DOHH2 (cell line): ENCODE results near the gene ZP3.
"Not testable (repeated sequence)": the region's sequence is repeated elsewhere in the genome, so short reads cannot be mapped to it uniquely, and the experiment has no call there.

Source experiments
- H3F3A ChIP-seq: fragments of 200-600 bp; sonication (generic), shearing (Covaris generic); 2 replicates; pipeline ENCODE4 v1.6.0; 2016; ENCODE audit warnings: antibody characterized with exemption, mild to moderate bottlenecking; ENCODE audit not compliant: control insufficient read depth, insufficient read depth
- H3K27ac ChIP-seq: fragments of 200-600 bp; sonication (generic); 2 replicates; pipeline ENCODE4 v1.5.1; 2014; ENCODE audit warnings: low read depth, mild to moderate bottlenecking, low read length, moderate library complexity
- H3K27me3 ChIP-seq: fragments of 200-600 bp; sonication (generic); 2 replicates; pipeline ENCODE4 v1.6.1; 2014; ENCODE audit warnings: mild to moderate bottlenecking, low read length, mixed read lengths; ENCODE audit not compliant: control insufficient read depth
- H3K36me3 ChIP-seq: fragments of 200-600 bp; sonication (generic); 2 replicates; pipeline ENCODE4 v1.6.1; 2014; ENCODE audit warnings: mild to moderate bottlenecking, low read length, moderate library complexity, mixed read lengths; ENCODE audit not compliant: control insufficient read depth
- H3K4me1 ChIP-seq: fragments of 200-600 bp; sonication (generic); 2 replicates; pipeline ENCODE4 v1.6.1; 2014; ENCODE audit warnings: mild to moderate bottlenecking, low read length, mixed read lengths; ENCODE audit not compliant: control insufficient read depth
- H3K4me2 ChIP-seq: fragments of 200-600 bp; sonication (generic); 2 replicates; pipeline ENCODE4 v1.6.0; 2014; ENCODE audit warnings: mild to moderate bottlenecking, low read length, moderate library complexity
- H3K4me3 ChIP-seq: fragments of 200-600 bp; sonication (generic); 2 replicates; pipeline ENCODE4 v1.5.1; 2014; ENCODE audit warnings: mild to moderate bottlenecking, low read length, mixed read lengths
- H3K79me2 ChIP-seq: fragments of 200-600 bp; sonication (generic); 2 replicates; pipeline ENCODE4 v1.6.1; 2014; ENCODE audit warnings: mild to moderate bottlenecking, low read length, mixed read lengths; ENCODE audit not compliant: control insufficient read depth
- H3K9me2 ChIP-seq: fragments of 200-600 bp; sonication (generic); replicated peaks from 2 replicates; pipeline ENCODE4 v1.6.1; 2014; ENCODE audit warnings: mild to moderate bottlenecking, low read length, mixed read lengths; ENCODE audit not compliant: control insufficient read depth
- H3K9me3 ChIP-seq: fragments of 200-600 bp; sonication (generic); 2 replicates; pipeline ENCODE4 v1.6.1; 2014; ENCODE audit warnings: antibody characterized with exemption, low read length, mixed read lengths; ENCODE audit not compliant: control insufficient read depth, insufficient read depth
- H4K20me1 ChIP-seq: fragments of 200-600 bp; sonication (generic); 2 replicates; pipeline ENCODE4 v1.6.0; 2014; ENCODE audit warnings: low read depth, mild to moderate bottlenecking, antibody characterized with exemption, low read length, moderate library complexity; ENCODE audit not compliant: control insufficient read depth, insufficient read depth
- CTCF ChIP-seq: fragments of 200-600 bp; sonication (generic); IDR thresholded peaks from one replicate; pipeline ENCODE4 v1.5.1; 2014; ENCODE audit warnings: antibody characterized with exemption, mild to moderate bottlenecking, low read depth, low read length; ENCODE audit not compliant: poor library complexity, severe bottlenecking

ZP3 gene

GRCh38 chr7:76437873-76438272, 13.1 kb downstream of the ZP3 start:
- H3K4me3 ChIP-seq, H3K27me3 ChIP-seq, H4K20me1 ChIP-seq, H3K9me2 ChIP-seq, H3K36me3 ChIP-seq, H3F3A ChIP-seq, H3K9me3 ChIP-seq, H3K4me2 ChIP-seq, H3K27ac ChIP-seq, H3K4me1 ChIP-seq, H3K79me2 ChIP-seq: not testable (repeated sequence)
- TF ChIP-seq CTCF = peak; percentile 53

- not testable (repeated sequence) for H3K9me3 ChIP-seq, H3K36me3 ChIP-seq, H3K4me3 ChIP-seq, H3K9me2 ChIP-seq, H3K79me2 ChIP-seq, H3F3A ChIP-seq, H3K4me2 ChIP-seq, H3K27me3 ChIP-seq, H3K27ac ChIP-seq, H3K4me1 ChIP-seq, H4K20me1 ChIP-seq
Observed at GRCh38 chr7:76439120-76439888, 14.6 kb downstream of the ZP3 start.

GRCh38 chr7:76440404-76440803, 15.7 kb downstream of the ZP3 start:
- not testable (repeated sequence) for H3K27me3 ChIP-seq, H4K20me1 ChIP-seq, H3K79me2 ChIP-seq, H3K4me2 ChIP-seq, H3K4me3 ChIP-seq, H3K27ac ChIP-seq, H3K36me3 ChIP-seq, H3F3A ChIP-seq, H3K9me2 ChIP-seq, H3K4me1 ChIP-seq, H3K9me3 ChIP-seq

- H3K27ac ChIP-seq, H3K9me3 ChIP-seq, H3K9me2 ChIP-seq, H3K27me3 ChIP-seq, H4K20me1 ChIP-seq, H3K36me3 ChIP-seq, H3K4me1 ChIP-seq, H3K4me2 ChIP-seq, H3K4me3 ChIP-seq, H3F3A ChIP-seq, H3K79me2 ChIP-seq: not testable (repeated sequence)
Observed at GRCh38 chr7:76441792-76442191, 17.0 kb downstream of the ZP3 start.

GRCh38 chr7:76442664-76443446, 18.1 kb downstream of the ZP3 start:
- H3K36me3 ChIP-seq, H3K79me2 ChIP-seq, H3K27me3 ChIP-seq, H3K9me2 ChIP-seq, H3K4me3 ChIP-seq, H4K20me1 ChIP-seq, H3K27ac ChIP-seq, H3K9me3 ChIP-seq, H3K4me2 ChIP-seq, H3F3A ChIP-seq, H3K4me1 ChIP-seq: not testable (repeated sequence)

- not testable (repeated sequence) for H3K79me2 ChIP-seq, H3K4me1 ChIP-seq, H3K9me3 ChIP-seq, H3K36me3 ChIP-seq, H3K9me2 ChIP-seq, H4K20me1 ChIP-seq, H3K4me2 ChIP-seq, H3F3A ChIP-seq, H3K27me3 ChIP-seq, H3K4me3 ChIP-seq, H3K27ac ChIP-seq
Observed at GRCh38 chr7:76443846-76444245, 19.1 kb downstream of the ZP3 start.

- H3K9me3 ChIP-seq, H3K27me3 ChIP-seq, H3F3A ChIP-seq, H3K4me1 ChIP-seq, H3K79me2 ChIP-seq, H3K9me2 ChIP-seq, H3K36me3 ChIP-seq, H4K20me1 ChIP-seq: not testable (repeated sequence)
- Histone ChIP-seq H3K4me3 (peak overlapping the region; percentile 59), H3K4me2 (peak overlapping the region; percentile 62), H3K27ac (peak overlapping the region; percentile 47)
Observed at GRCh38 chr7:76445577-76446008, 20.8 kb downstream of the ZP3 start.
